HEK293T (cell line): ENCODE data around the gene SIK3.

Experiments
- ARNT ChIP-seq: fragments of 450-650 bp; IDR thresholded peaks from 2 replicates; pipeline ENCODE4 v1.6.1; 2017; ENCODE audit warnings: mild to moderate bottlenecking
- BHLHE40 ChIP-seq: fragments of 450-650 bp; IDR thresholded peaks from 2 replicates; pipeline ENCODE4 v1.6.1; 2016; ENCODE audit warnings: mild to moderate bottlenecking, moderate library complexity, borderline replicate concordance
- ELF4 ChIP-seq: fragments of 450-650 bp; IDR thresholded peaks from 2 replicates; pipeline ENCODE4 v1.6.1; 2017; ENCODE audit warnings: antibody characterized with exemption
- FOXA1 ChIP-seq: fragments of 450-650 bp; IDR thresholded peaks from 2 replicates; pipeline ENCODE4 v1.6.1; 2016; ENCODE audit warnings: mild to moderate bottlenecking
- FOXK2 ChIP-seq: fragments of 450-650 bp; IDR thresholded peaks from 2 replicates; pipeline ENCODE4 v1.6.1; 2016; ENCODE audit warnings: mild to moderate bottlenecking
- FOXM1 ChIP-seq: fragments of 450-650 bp; IDR thresholded peaks from 2 replicates; pipeline ENCODE4 v1.6.1; 2017; ENCODE audit warnings: mild to moderate bottlenecking, borderline replicate concordance
- HDGF ChIP-seq: fragments of 450-650 bp; IDR thresholded peaks from 2 replicates; pipeline ENCODE4 v1.6.1; 2017; ENCODE audit warnings: antibody characterized with exemption, borderline replicate concordance
- L3MBTL2 ChIP-seq: fragments of 450-650 bp; conservative IDR thresholded peaks from 2 replicates; pipeline ENCODE4 v1.6.1; 2016; ENCODE audit warnings: mild to moderate bottlenecking
- LEF1 ChIP-seq: fragments of 450-650 bp; IDR thresholded peaks from 2 replicates; pipeline ENCODE4 v1.6.1; 2017; ENCODE audit warnings: mild to moderate bottlenecking, borderline replicate concordance
- SP1 ChIP-seq: fragments of 450-650 bp; IDR thresholded peaks from 2 replicates; pipeline ENCODE4 v1.6.1; 2017
- SUZ12 ChIP-seq: fragments of 450-650 bp; IDR thresholded peaks from 2 replicates; pipeline ENCODE4 v1.6.1; 2016; ENCODE audit warnings: mild to moderate bottlenecking
- TARDBP ChIP-seq: fragments of 450-650 bp; IDR thresholded peaks from 2 replicates; pipeline ENCODE4 v1.6.1; 2016
- ZNF384 ChIP-seq: fragments of 450-650 bp; IDR thresholded peaks from 2 replicates; pipeline ENCODE4 v1.6.1; 2016
- TF ChIP-seq, protein P1 (sequence below): fragments of 450-650 bp; IDR thresholded peaks from 2 replicates; pipeline ENCODE4 v1.6.1; 2016

DNA sequence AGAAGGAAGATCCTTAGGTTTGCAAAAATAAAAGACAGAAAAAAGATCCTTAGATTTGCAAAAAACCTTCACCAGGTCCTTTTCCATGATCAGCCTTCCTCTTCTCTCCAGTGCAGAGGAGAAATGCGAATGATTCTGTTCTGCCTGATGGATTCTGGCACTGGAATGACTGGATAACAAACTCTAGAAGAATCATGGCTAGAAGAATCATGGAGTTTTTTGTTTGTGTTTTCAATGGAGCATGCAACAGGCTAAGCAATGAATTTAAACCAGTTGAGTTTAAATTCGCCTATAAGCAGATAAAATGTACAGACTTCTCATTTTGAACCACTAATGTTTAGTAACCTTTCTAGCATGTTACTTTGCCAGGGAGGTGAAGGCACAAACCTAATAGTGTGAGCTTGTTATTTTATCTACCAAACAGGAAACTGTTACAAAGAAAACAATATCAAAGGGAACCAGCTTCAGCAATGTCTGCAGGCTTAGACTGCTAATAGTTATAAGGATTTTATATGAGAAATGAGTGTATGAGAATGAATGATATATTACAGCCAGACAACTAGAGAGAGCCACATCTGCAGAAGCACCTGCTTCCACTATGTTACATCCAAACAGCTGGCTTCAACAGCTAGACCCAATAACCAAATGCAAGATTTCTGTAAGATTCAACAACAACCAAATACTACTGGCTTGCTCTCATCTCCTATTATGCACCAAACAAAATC is 196.1 kb downstream of the SIK3 start:
- TF ChIP-seq L3MBTL2, result no peak
- TF ChIP-seq, protein P1, sequence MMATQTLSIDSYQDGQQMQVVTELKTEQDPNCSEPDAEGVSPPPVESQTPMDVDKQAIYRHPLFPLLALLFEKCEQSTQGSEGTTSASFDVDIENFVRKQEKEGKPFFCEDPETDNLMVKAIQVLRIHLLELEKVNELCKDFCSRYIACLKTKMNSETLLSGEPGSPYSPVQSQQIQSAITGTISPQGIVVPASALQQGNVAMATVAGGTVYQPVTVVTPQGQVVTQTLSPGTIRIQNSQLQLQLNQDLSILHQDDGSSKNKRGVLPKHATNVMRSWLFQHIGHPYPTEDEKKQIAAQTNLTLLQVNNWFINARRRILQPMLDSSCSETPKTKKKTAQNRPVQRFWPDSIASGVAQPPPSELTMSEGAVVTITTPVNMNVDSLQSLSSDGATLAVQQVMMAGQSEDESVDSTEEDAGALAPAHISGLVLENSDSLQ, result no peak
- no peak for TF ChIP-seq ARNT
- TF ChIP-seq TARDBP, result no peak
- TF ChIP-seq BHLHE40, result no peak
- TF ChIP-seq SP1, result no peak
- no peak for TF ChIP-seq ELF4
- TF ChIP-seq ZNF384, result no peak
- no peak for TF ChIP-seq FOXA1
- no peak for TF ChIP-seq HDGF
- no peak for TF ChIP-seq FOXK2
- TF ChIP-seq LEF1, result no peak
- no peak for TF ChIP-seq FOXM1
- no peak for TF ChIP-seq SUZ12
